SK-N-DZ (cell line): ENCODE results near the gene LACC1.

Experiments used
- DNase-seq: peaks from one replicate; pipeline ENCODE4 v3.0.0-alpha.2; 2015; ENCODE audit warnings: low spot score

LACC1 gene

DNA sequence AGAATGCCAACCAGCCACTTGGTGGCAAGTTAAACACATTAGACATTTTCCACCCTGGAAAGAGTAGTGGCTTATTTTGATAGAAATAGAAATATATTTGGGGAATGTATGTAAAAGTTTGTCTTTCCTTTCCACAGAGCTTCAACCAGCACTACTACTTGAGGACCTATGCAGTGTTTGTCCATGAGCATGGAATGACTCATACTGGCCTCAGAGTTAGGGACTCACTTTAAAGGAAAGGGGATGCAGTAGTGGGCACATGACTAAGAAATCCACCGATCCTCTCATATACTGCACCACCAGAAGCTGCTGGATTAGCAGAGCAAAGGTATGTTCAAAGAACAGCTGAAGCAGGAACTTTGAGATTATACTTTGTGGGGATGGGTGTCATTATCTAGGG, 62.6 kb downstream of the LACC1 start:
- DNase-seq = no peak
